GM21447 (cell line): ENCODE measurements around the gene CERS6.

Experiments
- ATAC-seq: cut with Tn5 transposase; IDR thresholded peaks from one replicate; pipeline ENCODE4 v1.9.1; 2021; ENCODE audit not compliant: unreplicated experiment

The CERS6 gene

DNA sequence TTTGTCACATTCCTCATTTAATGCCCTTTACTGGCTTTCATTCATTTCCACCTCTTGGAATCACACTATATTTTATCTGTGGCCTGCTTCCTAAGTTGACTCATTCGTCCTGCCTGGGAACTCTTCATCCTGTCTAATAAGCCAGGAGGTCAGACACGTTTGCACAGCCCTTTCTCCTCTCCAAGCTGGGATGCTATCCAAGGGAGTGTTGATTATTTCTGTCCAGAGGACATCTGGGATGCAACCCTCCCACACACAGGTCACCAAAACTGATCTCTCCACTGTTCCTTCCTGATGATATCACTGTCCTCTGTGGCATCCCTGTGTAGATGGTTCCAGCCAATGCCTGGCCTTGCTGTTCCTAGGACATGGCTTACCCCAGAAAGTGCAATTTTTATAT lies 266.5 kb downstream of the CERS6 start:
- no peak for ATAC-seq

GRCh38 chr2:168723275-168723899 lies 267.3 kb downstream of the CERS6 start:
- ATAC-seq = no peak

- ATAC-seq = no peak
Measured at GRCh38 chr2:168726375-168726774, 270.3 kb downstream of the CERS6 start.

- ATAC-seq = no peak
Measured at GRCh38 chr2:168727904-168728470, 271.9 kb downstream of the CERS6 start.

DNA sequence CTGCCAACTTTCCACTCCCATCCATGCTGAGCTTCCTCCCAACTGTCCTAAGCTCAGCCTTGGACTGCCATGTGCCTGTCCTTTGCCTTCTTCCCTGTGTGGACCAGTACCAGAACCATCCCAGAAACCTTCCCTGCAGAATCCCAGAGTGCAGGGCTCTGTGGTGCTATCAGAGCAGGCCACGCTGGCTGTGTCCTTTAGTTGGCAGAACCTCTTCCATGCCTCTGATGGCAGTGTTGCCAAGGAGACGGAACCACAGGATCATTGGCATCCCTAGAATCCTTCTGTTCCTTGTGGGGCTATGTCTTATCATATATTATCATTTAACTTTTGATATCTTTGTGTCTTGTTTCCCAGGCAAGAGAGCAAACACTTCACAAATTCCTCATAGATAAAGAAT lies 273.4 kb downstream of the CERS6 start:
- no peak for ATAC-seq

GRCh38 chr2:168730344-168730743 lies 274.3 kb downstream of the CERS6 start:
- no peak for ATAC-seq

- ATAC-seq = no peak
Measured at GRCh38 chr2:168731002-168731401, 274.9 kb downstream of the CERS6 start.

GRCh38 chr2:168731616-168732015 lies 275.5 kb downstream of the CERS6 start:
- no peak for ATAC-seq

DNA sequence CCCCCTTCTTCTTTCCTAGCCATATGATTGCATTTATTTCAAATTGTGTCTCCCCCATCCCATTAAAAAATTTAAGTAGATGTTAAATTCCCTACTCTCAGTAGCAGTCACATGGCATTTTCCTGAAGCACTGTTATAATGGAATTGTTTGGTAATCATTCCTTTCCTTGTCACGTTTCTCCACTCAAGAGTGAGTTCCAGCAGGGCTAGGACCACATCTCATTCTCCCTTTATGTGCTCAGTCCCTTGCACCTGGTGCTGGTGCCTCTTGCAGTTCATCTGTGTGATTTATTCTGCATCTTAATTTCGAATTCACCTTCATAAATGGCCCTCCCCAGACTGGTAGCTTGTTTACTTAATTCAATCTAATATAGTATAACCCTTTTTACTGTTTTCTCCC lies 276.0 kb downstream of the CERS6 start:
- no peak for ATAC-seq

GRCh38 chr2:168732506-168732905 lies 276.4 kb downstream of the CERS6 start:
- no peak for ATAC-seq

DNA sequence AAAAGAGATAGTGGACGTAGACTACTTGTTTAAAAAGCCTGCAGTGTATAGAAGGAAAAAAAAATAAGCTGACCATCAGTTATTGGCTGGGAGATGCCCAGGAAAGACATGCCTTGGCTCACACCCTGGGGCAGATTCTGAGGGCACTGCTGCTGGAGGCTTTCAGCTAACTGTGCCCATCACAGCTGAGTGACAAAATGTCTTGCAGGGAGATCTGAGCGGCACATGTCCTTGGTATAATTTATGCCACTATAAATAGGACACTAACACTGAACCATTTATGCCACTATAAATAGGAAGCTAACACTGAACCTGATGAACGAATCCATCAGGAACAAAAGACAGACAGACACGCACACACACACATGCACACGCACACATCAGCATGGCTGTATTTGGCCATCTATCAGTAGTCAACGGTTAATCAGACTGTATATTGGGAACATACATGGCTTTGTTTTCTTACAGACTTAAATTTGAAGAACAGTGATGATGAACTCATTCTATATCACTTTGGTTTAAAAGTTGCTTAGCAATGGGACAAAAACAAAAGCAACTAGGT lies 278.2 kb downstream of the CERS6 start:
- no peak for ATAC-seq

- no peak for ATAC-seq
Measured at GRCh38 chr2:168736649-168737445, 280.8 kb downstream of the CERS6 start.

DNA sequence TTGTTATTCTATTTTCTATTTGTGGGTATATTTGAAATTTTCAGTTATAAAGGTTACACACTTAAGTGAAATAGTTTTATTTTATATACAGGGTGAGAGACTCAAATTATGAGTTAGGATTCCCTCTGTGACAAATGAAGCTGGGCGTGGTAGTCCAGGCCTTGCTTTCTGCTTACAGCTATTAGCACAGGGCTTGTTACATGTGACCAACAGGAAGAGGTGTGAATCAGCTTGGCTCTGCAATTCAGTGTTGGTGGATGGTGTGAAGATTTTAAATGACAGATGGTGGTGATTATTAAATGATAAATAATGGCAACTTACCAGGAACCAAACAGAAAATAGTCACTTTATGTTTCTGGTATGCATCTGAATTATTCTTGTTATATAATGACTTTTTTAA lies 282.0 kb downstream of the CERS6 start:
- no peak for ATAC-seq

GRCh38 chr2:168740360-168740759 lies 284.3 kb downstream of the CERS6 start:
- ATAC-seq = no peak

- no peak for ATAC-seq
Measured at GRCh38 chr2:168740788-168741187, 284.7 kb downstream of the CERS6 start.

GRCh38 chr2:168742258-168742932 lies 286.3 kb downstream of the CERS6 start:
- no peak for ATAC-seq

- no peak for ATAC-seq
Measured at GRCh38 chr2:168744844-168745243, 288.8 kb downstream of the CERS6 start.

DNA sequence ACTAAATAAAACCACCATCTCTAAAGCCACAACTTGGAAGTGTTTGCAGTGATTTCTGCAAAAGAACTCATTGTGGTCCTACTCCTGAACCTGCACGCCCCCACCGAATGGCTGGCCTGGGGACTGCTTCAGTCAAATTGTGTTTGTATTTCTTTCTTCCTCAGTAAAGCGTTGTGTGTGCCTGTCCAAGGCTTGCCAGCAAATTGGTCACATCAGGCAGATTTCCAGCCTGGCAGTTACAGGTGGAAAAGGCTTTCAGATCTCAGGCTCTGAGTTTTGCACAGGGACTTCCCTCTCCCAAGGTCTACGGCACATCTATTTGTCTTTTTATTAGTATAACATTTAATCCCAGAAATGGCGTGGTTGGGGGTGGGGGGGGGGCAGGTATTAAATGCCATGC lies 292.4 kb downstream of the CERS6 start:
- ATAC-seq = no peak

- ATAC-seq = no peak
Measured at GRCh38 chr2:168749297-168749696, 293.2 kb downstream of the CERS6 start.

DNA sequence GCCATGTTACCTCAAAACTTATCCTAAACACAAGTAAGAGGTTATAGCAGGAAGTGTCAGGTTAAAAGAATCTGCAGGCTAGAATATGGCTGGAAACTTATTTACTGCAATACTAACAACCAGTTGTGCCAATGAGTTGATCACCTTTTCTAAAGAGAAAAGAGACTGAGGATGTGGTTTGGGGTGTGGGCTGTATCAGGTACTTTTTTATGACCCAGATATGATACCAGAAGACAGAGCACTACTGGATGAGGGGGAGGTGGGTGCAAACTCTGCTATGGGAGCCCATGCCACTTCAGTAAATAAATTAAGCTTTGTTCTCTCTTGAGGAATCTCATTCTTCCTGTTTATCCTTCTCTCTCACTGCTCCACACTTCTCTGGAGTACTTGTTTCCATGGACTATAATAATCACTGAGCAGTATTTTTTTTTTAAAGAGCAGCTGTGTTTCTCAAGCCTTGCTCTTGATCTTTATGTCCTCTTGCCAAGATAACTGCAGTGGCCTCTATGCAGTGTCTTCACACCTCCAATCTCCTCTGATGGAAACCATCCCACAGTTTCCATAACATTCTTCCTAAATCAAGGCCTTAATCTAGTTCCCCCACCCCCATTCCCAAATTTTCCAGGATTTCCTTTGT lies 295.1 kb downstream of the CERS6 start:
- ATAC-seq = peak; percentile 71

GRCh38 chr2:168752361-168752760 lies 296.3 kb downstream of the CERS6 start:
- ATAC-seq = no peak
